ENCODE results near the gene C17orf107. TPM values are rescaled to one million over a fixed set of nuclear protein-coding genes. Genes with fewer than 3 reads are reported as not detected.

C17orf107 gene
- total RNA-seq, 2 experiments from 2014 or later = 28.9 to 30.5 TPM

DNA sequence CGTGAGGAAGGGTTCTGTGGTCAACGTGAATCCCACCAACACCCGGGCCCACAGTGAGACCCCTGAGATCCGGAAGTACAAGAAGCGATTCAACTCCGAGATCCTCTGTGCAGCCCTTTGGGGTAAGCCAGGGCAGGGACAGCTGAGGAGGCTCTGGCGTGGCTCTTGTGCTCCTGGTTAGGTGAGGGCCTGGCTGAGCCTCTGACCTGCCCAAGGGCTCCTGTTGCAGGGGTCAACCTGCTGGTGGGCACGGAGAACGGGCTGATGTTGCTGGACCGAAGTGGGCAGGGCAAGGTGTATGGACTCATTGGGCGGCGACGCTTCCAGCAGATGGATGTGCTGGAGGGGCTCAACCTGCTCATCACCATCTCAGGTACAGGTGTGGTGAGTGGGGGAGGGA, 4.2 kb upstream of the C17orf107 start:
- peak in 1 of 14 experiments; percentile 34 for DNase-seq
- Mint-ChIP-seq H3K27ac (no peak overlapping the region), H3K27me3 (peaks cover 5% of the 10 kb centered on the region), H3K4me1 (ENCODE audit: low read depth) (peaks cover 13% of the 10 kb centered on the region), H3K4me3 (no peak overlapping the region), H3K9me3 (no peaks in the 10 kb centered on the region), H3K36me3 (ENCODE audit: low read depth) (peaks cover 71% of the 10 kb centered on the region)
- intact Hi-C loops (cut with DNase I, micrococcal nuclease) = no loop called here
- ChIA-PET CTCF (interaction anchor here (1.2 kb wide), 1 partner anchor 105 kb away, joined by 4 read pairs; no protein-coding TSS in a partner anchor), POLR2A (no interaction called here)
- no peak overlapping the region for H3K27ac ChIP-seq (ENCODE audit: low read depth in 1 of 2, low read length in 2 of 2)
- peaks cover 15% of the 10 kb centered on the region for H3K4me1 ChIP-seq (ENCODE audit: insufficient read depth, low read length)
- peaks cover 66% of the 10 kb centered on the region for H3K36me3 ChIP-seq (ENCODE audit: insufficient read depth, low read length)
- no peak overlapping the region for H3K4me3 ChIP-seq (ENCODE audit: low read length)
- no peak for ATAC-seq (ENCODE audit: poor library complexity)
- TF ChIP-seq, protein P1, sequence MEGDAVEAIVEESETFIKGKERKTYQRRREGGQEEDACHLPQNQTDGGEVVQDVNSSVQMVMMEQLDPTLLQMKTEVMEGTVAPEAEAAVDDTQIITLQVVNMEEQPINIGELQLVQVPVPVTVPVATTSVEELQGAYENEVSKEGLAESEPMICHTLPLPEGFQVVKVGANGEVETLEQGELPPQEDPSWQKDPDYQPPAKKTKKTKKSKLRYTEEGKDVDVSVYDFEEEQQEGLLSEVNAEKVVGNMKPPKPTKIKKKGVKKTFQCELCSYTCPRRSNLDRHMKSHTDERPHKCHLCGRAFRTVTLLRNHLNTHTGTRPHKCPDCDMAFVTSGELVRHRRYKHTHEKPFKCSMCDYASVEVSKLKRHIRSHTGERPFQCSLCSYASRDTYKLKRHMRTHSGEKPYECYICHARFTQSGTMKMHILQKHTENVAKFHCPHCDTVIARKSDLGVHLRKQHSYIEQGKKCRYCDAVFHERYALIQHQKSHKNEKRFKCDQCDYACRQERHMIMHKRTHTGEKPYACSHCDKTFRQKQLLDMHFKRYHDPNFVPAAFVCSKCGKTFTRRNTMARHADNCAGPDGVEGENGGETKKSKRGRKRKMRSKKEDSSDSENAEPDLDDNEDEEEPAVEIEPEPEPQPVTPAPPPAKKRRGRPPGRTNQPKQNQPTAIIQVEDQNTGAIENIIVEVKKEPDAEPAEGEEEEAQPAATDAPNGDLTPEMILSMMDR (IDR thresholded peaks at IDR 0.05) = no peak
- H3K9me3 ChIP-seq (ENCODE audit: control insufficient read depth in 1 of 2, insufficient read depth in 1 of 2, low read length in 2 of 2) = no peaks in the 10 kb centered on the region
- no peaks in the 10 kb centered on the region for H3K27me3 ChIP-seq (ENCODE audit: control insufficient read depth in 1 of 2, insufficient read depth in 2 of 2, low read length in 2 of 2)

DNA sequence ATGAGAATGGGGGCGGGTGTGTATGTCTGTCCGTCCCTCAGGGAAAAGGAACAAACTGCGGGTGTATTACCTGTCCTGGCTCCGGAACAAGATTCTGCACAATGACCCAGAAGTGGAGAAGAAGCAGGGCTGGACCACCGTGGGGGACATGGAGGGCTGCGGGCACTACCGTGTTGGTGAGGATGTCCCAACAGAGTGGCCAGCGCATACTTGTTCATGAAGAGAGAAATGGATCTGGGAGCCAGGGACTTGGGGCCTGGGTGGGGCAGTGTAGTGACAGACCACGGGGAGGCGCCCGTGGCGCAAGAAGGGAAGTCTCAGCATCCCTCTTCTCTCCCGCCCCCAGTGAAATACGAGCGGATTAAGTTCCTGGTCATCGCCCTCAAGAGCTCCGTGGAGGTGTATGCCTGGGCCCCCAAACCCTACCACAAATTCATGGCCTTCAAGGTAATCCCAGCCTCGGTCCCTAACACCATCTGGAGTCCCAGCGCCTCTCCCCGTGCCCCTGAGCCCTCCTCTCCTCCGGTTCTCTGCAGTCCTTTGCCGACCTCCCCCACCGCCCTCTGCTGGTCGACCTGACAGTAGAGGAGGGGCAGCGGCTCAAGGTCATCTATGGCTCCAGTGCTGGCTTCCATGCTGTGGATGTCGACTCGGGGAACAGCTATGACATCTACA, 3.5 kb upstream of the C17orf107 start:
- TF ChIP-seq, protein P1 (IDR thresholded peaks at IDR 0.05) = no peak
- ChIA-PET POLR2A (no interaction called here), CTCF (interaction anchor here (1.2 kb wide), 1 partner anchor 106 kb away, joined by 4 read pairs; no protein-coding TSS in a partner anchor)
- Histone ChIP-seq H3K4me3 (ENCODE audit: low read length) (no peak overlapping the region), H3K36me3 (ENCODE audit: insufficient read depth, low read length) (peaks cover 59% of the 10 kb centered on the region), H3K4me1 (ENCODE audit: insufficient read depth, low read length) (peaks cover 21% of the 10 kb centered on the region), H3K9me3 (ENCODE audit: control insufficient read depth in 1 of 2, insufficient read depth in 1 of 2, low read length in 2 of 2) (peaks cover 0 to 4% of the 10 kb centered on the region in 2 experiments), H3K27ac (ENCODE audit: low read depth in 1 of 2, low read length in 2 of 2) (no peak overlapping the region), H3K27me3 (ENCODE audit: control insufficient read depth in 1 of 2, insufficient read depth in 2 of 2, low read length in 2 of 2) (no peaks in the 10 kb centered on the region)
- Mint-ChIP-seq H3K4me1 (ENCODE audit: low read depth) (peaks cover 16% of the 10 kb centered on the region), H3K27ac (no peak overlapping the region), H3K9me3 (no peaks in the 10 kb centered on the region), H3K4me3 (peak overlapping the region; percentile 25), H3K27me3 (peaks cover 7% of the 10 kb centered on the region), H3K36me3 (ENCODE audit: low read depth) (peaks cover 67% of the 10 kb centered on the region)
- ATAC-seq (ENCODE audit: poor library complexity) = no peak
- intact Hi-C loops (cut with DNase I, micrococcal nuclease) = no loop called here
- peak in 1 of 14 experiments; percentile 39 for DNase-seq

DNA sequence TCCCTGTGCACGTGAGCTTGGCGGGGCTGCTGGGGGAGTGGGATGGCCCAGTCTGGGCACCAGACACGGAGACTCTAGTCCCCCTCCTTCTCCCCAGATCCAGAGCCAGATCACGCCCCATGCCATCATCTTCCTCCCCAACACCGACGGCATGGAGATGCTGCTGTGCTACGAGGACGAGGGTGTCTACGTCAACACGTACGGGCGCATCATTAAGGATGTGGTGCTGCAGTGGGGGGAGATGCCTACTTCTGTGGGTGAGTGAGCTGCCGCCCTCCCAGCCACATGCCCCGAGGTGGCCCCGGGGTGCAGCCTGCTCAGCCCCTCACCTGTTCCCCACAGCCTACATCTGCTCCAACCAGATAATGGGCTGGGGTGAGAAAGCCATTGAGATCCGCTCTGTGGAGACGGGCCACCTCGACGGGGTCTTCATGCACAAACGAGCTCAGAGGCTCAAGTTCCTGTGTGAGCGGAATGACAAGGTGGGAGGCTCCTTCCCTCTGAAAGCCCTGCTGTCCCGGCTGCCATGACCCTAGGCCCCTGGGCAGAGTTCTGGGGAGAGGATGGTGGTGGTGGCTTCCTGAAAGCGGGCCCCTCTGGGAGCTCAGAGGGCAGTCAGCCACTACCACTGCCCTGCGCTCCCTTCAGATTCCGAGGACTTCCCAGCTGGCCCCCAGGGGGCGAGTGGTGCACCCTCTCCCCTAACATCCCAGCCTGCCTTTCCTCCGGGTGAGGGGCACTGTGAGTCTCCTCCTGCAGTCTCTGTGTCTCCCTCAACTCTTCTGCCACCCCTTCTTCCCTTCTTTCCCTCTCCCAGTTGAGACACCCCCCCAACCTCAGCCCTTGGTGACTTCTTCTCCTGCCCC, 2.8 kb upstream of the C17orf107 start:
- Histone ChIP-seq H3K27ac (ENCODE audit: low read depth in 1 of 2, low read length in 2 of 2) (no peak overlapping the region), H3K36me3 (ENCODE audit: insufficient read depth, low read length) (peaks cover 51% of the 10 kb centered on the region), H3K4me3 (ENCODE audit: low read length) (no peak overlapping the region), H3K9me3 (ENCODE audit: control insufficient read depth in 1 of 2, insufficient read depth in 1 of 2, low read length in 2 of 2) (peaks cover 0 to 11% of the 10 kb centered on the region in 2 experiments), H3K27me3 (ENCODE audit: control insufficient read depth in 1 of 2, insufficient read depth in 2 of 2, low read length in 2 of 2) (no peaks in the 10 kb centered on the region), H3K4me1 (ENCODE audit: insufficient read depth, low read length) (peaks cover 29% of the 10 kb centered on the region)
- Mint-ChIP-seq H3K27me3 (peaks cover 10% of the 10 kb centered on the region), H3K36me3 (ENCODE audit: low read depth) (peaks cover 62% of the 10 kb centered on the region), H3K4me1 (ENCODE audit: low read depth) (peaks cover 20% of the 10 kb centered on the region), H3K4me3 (no peak overlapping the region), H3K27ac (no peak overlapping the region), H3K9me3 (no peaks in the 10 kb centered on the region)
- DNase-seq (peak in 1 of 14 experiments; percentile 30), ATAC-seq (ENCODE audit: poor library complexity) (no peak)
- ChIA-PET CTCF (interaction anchor here (1.2 kb wide), 1 partner anchor 107 kb away, joined by 4 read pairs; no protein-coding TSS in a partner anchor), POLR2A (no interaction called here)
- intact Hi-C loops (cut with DNase I, micrococcal nuclease) = no loop called here
- TF ChIP-seq, protein P1 (IDR thresholded peaks at IDR 0.05) = no peak
